ENCODE measurements around the gene PEAR1.
"Not testable (repeated sequence)": the region's sequence is repeated elsewhere in the genome, so short reads cannot be mapped to it uniquely, and the experiment has no call there.

DNA sequence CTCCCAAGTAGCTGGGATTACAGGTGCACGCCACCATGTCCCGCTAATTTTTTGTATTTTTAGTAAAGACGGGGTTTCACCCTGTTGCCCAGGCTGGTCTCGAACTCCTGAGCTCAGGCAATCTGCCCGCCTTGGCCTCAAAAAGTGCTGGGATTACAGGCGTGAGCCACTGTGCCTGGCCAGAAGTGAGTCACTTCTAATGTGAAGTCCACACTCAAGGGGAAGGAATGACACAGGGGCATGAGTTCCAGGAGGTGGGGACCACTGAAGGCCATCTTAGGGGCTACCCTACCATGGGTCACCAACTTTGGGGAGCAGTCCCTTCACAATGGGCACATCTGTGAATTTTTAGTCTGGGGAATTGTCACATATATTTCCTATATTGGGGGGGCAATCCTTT lies 33.2 kb downstream of the PEAR1 start:
- TF ChIP-seq, protein P1, sequence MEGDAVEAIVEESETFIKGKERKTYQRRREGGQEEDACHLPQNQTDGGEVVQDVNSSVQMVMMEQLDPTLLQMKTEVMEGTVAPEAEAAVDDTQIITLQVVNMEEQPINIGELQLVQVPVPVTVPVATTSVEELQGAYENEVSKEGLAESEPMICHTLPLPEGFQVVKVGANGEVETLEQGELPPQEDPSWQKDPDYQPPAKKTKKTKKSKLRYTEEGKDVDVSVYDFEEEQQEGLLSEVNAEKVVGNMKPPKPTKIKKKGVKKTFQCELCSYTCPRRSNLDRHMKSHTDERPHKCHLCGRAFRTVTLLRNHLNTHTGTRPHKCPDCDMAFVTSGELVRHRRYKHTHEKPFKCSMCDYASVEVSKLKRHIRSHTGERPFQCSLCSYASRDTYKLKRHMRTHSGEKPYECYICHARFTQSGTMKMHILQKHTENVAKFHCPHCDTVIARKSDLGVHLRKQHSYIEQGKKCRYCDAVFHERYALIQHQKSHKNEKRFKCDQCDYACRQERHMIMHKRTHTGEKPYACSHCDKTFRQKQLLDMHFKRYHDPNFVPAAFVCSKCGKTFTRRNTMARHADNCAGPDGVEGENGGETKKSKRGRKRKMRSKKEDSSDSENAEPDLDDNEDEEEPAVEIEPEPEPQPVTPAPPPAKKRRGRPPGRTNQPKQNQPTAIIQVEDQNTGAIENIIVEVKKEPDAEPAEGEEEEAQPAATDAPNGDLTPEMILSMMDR (conservative IDR thresholded peaks at IDR 0.05; ENCODE audit: low read depth, low read length) = not testable (repeated sequence)
- TF ChIP-seq EZH2 (IDR thresholded peaks at IDR 0.05; ENCODE audit: low read length, unreplicated experiment) = not testable (repeated sequence)
